HepG2 (cell line): ENCODE results near the gene ACSL1. TPM values are rescaled to one million over a fixed set of nuclear protein-coding genes. Genes with fewer than 3 reads are reported as not detected.
A peak's percentile ranks its signal among the peaks of the same experiment; 100 is the strongest.

Source experiments
- AGO2 ChIP-seq: fragments of 200-400 bp; formaldehyde crosslinking; optimal IDR thresholded peaks from 2 replicates; pipeline ENCODE3; 2017; ENCODE audit warnings: mild to moderate bottlenecking, low read depth, low read length, moderate library complexity
- ATM ChIP-seq: fragments of 450-650 bp; IDR thresholded peaks from 2 replicates; pipeline ENCODE4 v1.7.1; 2017; ENCODE audit warnings: mild to moderate bottlenecking, borderline replicate concordance
- CHD4 ChIP-seq: fragments of 200-600 bp; sonication (generic); IDR thresholded peaks from 2 replicates; pipeline ENCODE4 v1.7.0; 2017; ENCODE audit warnings: mild to moderate bottlenecking, low read length, borderline replicate concordance
- MBD4 ChIP-seq: IDR thresholded peaks from 2 replicates; pipeline ENCODE4 v1.6.1; 2012; ENCODE audit warnings: low read length, inconsistent platforms, borderline replicate concordance
- NR2F6 ChIP-seq, 2 experiments: IDR thresholded peaks; 2 replicates each; pipeline ENCODE4 v1.6.1; 2016; ENCODE audit warnings: antibody characterized with exemption in 1 of 2, mild to moderate bottlenecking in 1 of 2
- PRMT3 ChIP-seq: sonication (generic); formaldehyde crosslinking; IDR thresholded peaks from 2 replicates; pipeline ENCODE4 v1.8.1; 2022; ENCODE audit warnings: low read depth, mild to moderate bottlenecking, moderate library complexity, missing genetic modification reagents, borderline replicate concordance
- RFXAP ChIP-seq: sonication (generic); formaldehyde crosslinking; IDR thresholded peaks from 2 replicates; pipeline ENCODE4 v1.4.0; 2020; ENCODE audit warnings: missing genetic modification reagents, borderline replicate concordance
- SMARCC2 ChIP-seq: fragments of 450-650 bp; IDR thresholded peaks from 2 replicates; pipeline ENCODE4 v1.6.1; 2017; ENCODE audit warnings: antibody characterized with exemption, mild to moderate bottlenecking
- SOX5 ChIP-seq: IDR thresholded peaks from 2 replicates; pipeline ENCODE4 v1.6.1; 2016; ENCODE audit warnings: borderline replicate concordance
- ZMAT3 ChIP-seq: sonication (generic); formaldehyde crosslinking; conservative IDR thresholded peaks from 2 replicates; pipeline ENCODE4 v1.7.0; 2021; ENCODE audit warnings: missing genetic modification reagents
- ZNF329 ChIP-seq: sonication (generic); formaldehyde crosslinking; IDR thresholded peaks from 2 replicates; pipeline ENCODE4 v1.9.0; 2021; ENCODE audit warnings: low read depth, mild to moderate bottlenecking, missing genetic modification reagents
- ZNF382 ChIP-seq: sonication (generic); formaldehyde crosslinking; IDR thresholded peaks from 2 replicates; pipeline ENCODE4 v1.5.0; 2020; ENCODE audit warnings: missing genetic modification reagents, mild to moderate bottlenecking, borderline replicate concordance
- ZNF484 ChIP-seq: sonication (generic); formaldehyde crosslinking; IDR thresholded peaks from 2 replicates; pipeline ENCODE4 v1.5.1; 2020; ENCODE audit warnings: mild to moderate bottlenecking, low read depth, missing genetic modification reagents, borderline replicate concordance
- ZNF563 ChIP-seq: sonication (generic); formaldehyde crosslinking; IDR thresholded peaks from 2 replicates; pipeline ENCODE4 v1.8.0; 2022; ENCODE audit warnings: mild to moderate bottlenecking, moderate library complexity, missing genetic modification reagents
- polyA plus RNA-seq, 8 experiments: library from polyadenylated mRNA; depleted of rRNA in 3 of 8; stranded (reverse) in 7 of 8; unstranded in 1 of 8; fragments of >200 nt; fragmentation: Illumina TruSeq in 4 of 8; extraction: Trizol in 4 of 8; gene quantifications; 2 replicates each; pipeline versions ENCODE4 v1.2.1 to v1.2.3, GENCODE V29; 2011 to 2016; ENCODE audit warnings: low read depth in 4 of 8, missing spikeins in 1 of 8, mixed read lengths in 1 of 8; ENCODE audit not compliant: insufficient read depth in 1 of 8
- total RNA-seq, 5 experiments: library from RNA; depleted of rRNA; stranded (reverse); fragments of >200 nt; fragmentation: Illumina TruSeq; extraction: Trizol; gene quantifications; 2 replicates each; pipeline ENCODE4 v1.2.3, GENCODE V29; 2016; ENCODE audit warnings: low read depth in 1 of 5
- TF ChIP-seq, protein P1 (sequence below): sonication (generic); formaldehyde crosslinking; IDR thresholded peaks from 2 replicates; pipeline ENCODE4 v1.4.0; 2020; ENCODE audit warnings: missing genetic modification reagents
- TF ChIP-seq, protein P2 (sequence below): sonication (generic); formaldehyde crosslinking; IDR thresholded peaks from 2 replicates; pipeline ENCODE4 v1.8.1; 2023; ENCODE audit warnings: missing genetic modification reagents, mild to moderate bottlenecking, borderline replicate concordance
- TF ChIP-seq, protein P3 (sequence below): conservative IDR thresholded peaks from 2 replicates; pipeline ENCODE4 v1.6.1; 2018; ENCODE audit warnings: missing genetic modification reagents
- TF ChIP-seq, protein P4 (sequence below): sonication (generic); formaldehyde crosslinking; IDR thresholded peaks from 2 replicates; pipeline ENCODE4 v1.8.1; 2023; ENCODE audit warnings: mild to moderate bottlenecking, missing genetic modification reagents, borderline replicate concordance
- TF ChIP-seq, protein P5 (sequence below): sonication (generic); formaldehyde crosslinking; conservative IDR thresholded peaks from 2 replicates; pipeline ENCODE4 v1.4.0; 2020; ENCODE audit warnings: mild to moderate bottlenecking, missing genetic modification reagents, moderate library complexity
- TF ChIP-seq, protein P6 (sequence below): sonication (generic); formaldehyde crosslinking; IDR thresholded peaks from 2 replicates; pipeline ENCODE4 v1.9.0; 2022; ENCODE audit warnings: low read depth, missing genetic modification reagents

ACSL1 gene
- total and polyA plus RNA-seq, 2 of the 13 experiments (the other 11 are each of a cell fraction or from before 2014, with no cell fraction given): 10.0 to 29.8 TPM

DNA sequence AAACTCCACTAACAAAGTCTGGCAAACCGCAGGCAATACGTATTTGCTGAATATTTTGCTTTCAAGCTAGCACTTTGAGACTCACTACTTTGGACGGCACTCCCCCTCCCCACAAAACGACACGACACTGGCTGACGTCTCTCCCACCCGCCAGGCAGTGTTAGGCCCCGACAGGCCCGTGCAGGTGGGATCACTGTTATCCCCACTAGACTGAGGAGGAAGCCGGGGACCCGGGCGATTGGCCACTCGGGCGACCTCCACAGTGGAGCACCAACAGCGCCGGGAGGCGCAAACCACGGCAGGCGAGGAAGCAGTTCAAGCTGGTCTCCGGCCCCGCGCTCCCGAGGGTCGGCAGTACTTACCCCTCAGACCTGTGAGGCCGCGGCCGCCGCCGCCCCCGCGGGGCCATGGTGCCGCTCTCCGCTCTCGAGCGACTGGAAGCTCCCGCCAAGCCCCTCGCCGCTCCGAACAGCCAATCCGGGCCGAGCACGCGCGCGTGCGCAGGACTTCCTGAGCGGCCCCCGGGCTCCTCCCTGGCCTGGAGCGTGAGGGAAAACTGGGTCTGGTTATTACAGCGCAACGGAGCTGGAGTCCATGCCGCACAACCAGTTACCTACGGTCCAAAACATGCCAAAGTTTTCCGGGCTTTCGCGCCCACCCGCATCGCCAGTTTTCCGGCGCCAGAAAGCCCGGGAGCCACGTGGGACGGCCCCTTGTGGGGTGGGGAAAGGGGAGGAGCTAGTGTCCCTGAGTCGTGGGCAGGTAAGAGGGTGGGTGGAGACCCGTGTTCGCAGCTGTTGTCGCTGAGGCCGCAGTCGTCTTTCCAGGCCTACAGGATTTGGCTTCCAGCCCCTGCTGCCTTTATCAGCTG, 91.9 kb downstream of the ACSL1 start, which contains the start of gene CENPU (continued):
- TF ChIP-seq, protein P1, sequence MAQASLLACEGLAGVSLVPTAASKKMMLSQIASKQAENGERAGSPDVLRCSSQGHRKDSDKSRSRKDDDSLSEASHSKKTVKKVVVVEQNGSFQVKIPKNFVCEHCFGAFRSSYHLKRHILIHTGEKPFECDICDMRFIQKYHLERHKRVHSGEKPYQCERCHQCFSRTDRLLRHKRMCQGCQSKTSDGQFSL (CRISPR knock-in tag): 0 out of 2 replicates have a peak, but pooled peaks have one; percentile 79
- TF ChIP-seq, protein P2, sequence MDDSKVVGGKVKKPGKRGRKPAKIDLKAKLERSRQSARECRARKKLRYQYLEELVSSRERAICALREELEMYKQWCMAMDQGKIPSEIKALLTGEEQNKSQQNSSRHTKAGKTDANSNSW (CRISPR knock-in tag): peak; percentile 61; the same call in 1 of the 2 replicates
- TF ChIP-seq AGO2: no peak
- TF ChIP-seq MBD4: no peak
- no peak for TF ChIP-seq ZNF484 (CRISPR knock-in tag)
- TF ChIP-seq, protein P3, sequence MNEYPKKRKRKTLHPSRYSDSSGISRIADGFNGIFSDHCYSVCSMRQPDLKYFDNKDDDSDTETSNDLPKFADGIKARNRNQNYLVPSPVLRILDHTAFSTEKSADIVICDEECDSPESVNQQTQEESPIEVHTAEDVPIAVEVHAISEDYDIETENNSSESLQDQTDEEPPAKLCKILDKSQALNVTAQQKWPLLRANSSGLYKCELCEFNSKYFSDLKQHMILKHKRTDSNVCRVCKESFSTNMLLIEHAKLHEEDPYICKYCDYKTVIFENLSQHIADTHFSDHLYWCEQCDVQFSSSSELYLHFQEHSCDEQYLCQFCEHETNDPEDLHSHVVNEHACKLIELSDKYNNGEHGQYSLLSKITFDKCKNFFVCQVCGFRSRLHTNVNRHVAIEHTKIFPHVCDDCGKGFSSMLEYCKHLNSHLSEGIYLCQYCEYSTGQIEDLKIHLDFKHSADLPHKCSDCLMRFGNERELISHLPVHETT (CRISPR knock-in tag): peak; percentile 89
- TF ChIP-seq, protein P4, sequence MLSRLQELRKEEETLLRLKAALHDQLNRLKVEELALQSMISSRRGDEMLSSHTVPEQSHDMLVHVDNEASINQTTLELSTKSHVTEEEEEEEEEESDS (CRISPR knock-in tag): no peak; the same call in none of the 2 replicates
- peak; percentile 25; the same call in 1 of the 2 replicates for TF ChIP-seq NR2F6 (IDR thresholded peaks at IDR 0.05)
- TF ChIP-seq NR2F6 (CRISPR knock-in tag; IDR thresholded peaks at IDR 0.05): peak; percentile 47; the same call in 1 of the 2 replicates
- TF ChIP-seq, protein P5, sequence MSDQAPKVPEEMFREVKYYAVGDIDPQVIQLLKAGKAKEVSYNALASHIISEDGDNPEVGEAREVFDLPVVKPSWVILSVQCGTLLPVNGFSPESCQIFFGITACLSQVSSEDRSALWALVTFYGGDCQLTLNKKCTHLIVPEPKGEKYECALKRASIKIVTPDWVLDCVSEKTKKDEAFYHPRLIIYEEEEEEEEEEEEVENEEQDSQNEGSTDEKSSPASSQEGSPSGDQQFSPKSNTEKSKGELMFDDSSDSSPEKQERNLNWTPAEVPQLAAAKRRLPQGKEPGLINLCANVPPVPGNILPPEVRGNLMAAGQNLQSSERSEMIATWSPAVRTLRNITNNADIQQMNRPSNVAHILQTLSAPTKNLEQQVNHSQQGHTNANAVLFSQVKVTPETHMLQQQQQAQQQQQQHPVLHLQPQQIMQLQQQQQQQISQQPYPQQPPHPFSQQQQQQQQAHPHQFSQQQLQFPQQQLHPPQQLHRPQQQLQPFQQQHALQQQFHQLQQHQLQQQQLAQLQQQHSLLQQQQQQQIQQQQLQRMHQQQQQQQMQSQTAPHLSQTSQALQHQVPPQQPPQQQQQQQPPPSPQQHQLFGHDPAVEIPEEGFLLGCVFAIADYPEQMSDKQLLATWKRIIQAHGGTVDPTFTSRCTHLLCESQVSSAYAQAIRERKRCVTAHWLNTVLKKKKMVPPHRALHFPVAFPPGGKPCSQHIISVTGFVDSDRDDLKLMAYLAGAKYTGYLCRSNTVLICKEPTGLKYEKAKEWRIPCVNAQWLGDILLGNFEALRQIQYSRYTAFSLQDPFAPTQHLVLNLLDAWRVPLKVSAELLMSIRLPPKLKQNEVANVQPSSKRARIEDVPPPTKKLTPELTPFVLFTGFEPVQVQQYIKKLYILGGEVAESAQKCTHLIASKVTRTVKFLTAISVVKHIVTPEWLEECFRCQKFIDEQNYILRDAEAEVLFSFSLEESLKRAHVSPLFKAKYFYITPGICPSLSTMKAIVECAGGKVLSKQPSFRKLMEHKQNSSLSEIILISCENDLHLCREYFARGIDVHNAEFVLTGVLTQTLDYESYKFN (CRISPR knock-in tag): peak; percentile 76
- TF ChIP-seq RFXAP (CRISPR knock-in tag): peak; percentile 94
- TF ChIP-seq SOX5 (CRISPR knock-in tag): peak; percentile 88
- TF ChIP-seq ZNF329: no peak
- TF ChIP-seq ZMAT3: peak; percentile 89
- TF ChIP-seq, protein P6, sequence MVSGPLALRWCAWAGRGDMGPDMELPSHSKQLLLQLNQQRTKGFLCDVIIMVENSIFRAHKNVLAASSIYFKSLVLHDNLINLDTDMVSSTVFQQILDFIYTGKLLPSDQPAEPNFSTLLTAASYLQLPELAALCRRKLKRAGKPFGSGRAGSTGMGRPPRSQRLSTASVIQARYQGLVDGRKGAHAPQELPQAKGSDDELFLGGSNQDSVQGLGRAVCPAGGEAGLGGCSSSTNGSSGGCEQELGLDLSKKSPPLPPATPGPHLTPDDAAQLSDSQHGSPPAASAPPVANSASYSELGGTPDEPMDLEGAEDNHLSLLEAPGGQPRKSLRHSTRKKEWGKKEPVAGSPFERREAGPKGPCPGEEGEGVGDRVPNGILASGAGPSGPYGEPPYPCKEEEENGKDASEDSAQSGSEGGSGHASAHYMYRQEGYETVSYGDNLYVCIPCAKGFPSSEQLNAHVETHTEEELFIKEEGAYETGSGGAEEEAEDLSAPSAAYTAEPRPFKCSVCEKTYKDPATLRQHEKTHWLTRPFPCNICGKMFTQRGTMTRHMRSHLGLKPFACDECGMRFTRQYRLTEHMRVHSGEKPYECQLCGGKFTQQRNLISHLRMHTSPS (CRISPR knock-in tag): peak; percentile 72; the same call in 1 of the 2 replicates
- no peak for TF ChIP-seq SMARCC2
- TF ChIP-seq PRMT3: peak; percentile 87; the same call in 1 of the 2 replicates
- no peak for TF ChIP-seq ATM
- no peak for TF ChIP-seq ZNF382
- TF ChIP-seq CHD4: no peak
- TF ChIP-seq ZNF563 (CRISPR knock-in tag): peak; percentile 95
